Activated T-cell treated with anti-CD3 and anti-CD28 coated beads, Interleukin-2, amount 50 U/mL, for 24 hours (primary cell): ENCODE measurements around the gene PLD1.

Source experiments
- DNase-seq: peaks from one replicate; pipeline ENCODE4 v3.0.0-alpha.2; 2020
- H3K27ac Mint-ChIP-seq: 2 replicates; pipeline ENCODE4 v1.8.0; 2020; ENCODE audit warnings: mild to moderate bottlenecking, mixed read lengths
- H3K27me3 Mint-ChIP-seq: 2 replicates; pipeline ENCODE4 v1.8.0; 2020; ENCODE audit warnings: mixed read lengths
- H3K36me3 Mint-ChIP-seq: 2 replicates; pipeline ENCODE4 v1.8.0; 2020; ENCODE audit warnings: low read depth, mixed read lengths
- H3K4me1 Mint-ChIP-seq: 2 replicates; pipeline ENCODE4 v1.8.0; 2020; ENCODE audit warnings: low read depth, mixed read lengths
- H3K4me3 Mint-ChIP-seq: 2 replicates; pipeline ENCODE4 v1.8.0; 2020; ENCODE audit warnings: mild to moderate bottlenecking, moderate library complexity, mixed read lengths
- H3K9me3 Mint-ChIP-seq: 2 replicates; pipeline ENCODE4 v1.8.0; 2020; ENCODE audit warnings: mixed read lengths

PLD1 gene

DNA sequence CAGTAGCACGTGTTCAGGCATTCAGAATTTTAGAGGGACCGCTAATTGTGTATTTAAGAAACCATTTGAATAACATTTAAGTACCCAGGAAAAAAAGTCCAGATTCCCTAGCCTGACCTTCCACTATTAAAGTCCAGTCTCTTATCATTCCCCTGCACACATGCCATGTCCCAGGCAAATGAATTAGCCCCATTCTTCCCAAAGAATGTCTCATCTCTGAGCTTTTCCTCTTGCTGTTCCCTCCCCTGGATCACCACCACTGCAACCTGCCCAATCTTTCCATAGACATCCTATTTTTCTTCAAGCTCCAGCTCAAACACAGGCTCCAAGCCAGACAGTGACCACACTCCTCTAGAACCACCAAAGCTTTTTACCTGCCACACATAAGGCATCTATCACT is 25.9 kb downstream of the PLD1 start:
- no peaks in the 10 kb centered on the region for H3K36me3 Mint-ChIP-seq
- H3K27me3 Mint-ChIP-seq = peaks cover 3% of the 10 kb centered on the region
- no peaks in the 10 kb centered on the region for H3K9me3 Mint-ChIP-seq
- no peak overlapping the region for H3K27ac Mint-ChIP-seq
- DNase-seq = no peak
- no peaks in the 10 kb centered on the region for H3K4me1 Mint-ChIP-seq
- no peak overlapping the region for H3K4me3 Mint-ChIP-seq

DNA sequence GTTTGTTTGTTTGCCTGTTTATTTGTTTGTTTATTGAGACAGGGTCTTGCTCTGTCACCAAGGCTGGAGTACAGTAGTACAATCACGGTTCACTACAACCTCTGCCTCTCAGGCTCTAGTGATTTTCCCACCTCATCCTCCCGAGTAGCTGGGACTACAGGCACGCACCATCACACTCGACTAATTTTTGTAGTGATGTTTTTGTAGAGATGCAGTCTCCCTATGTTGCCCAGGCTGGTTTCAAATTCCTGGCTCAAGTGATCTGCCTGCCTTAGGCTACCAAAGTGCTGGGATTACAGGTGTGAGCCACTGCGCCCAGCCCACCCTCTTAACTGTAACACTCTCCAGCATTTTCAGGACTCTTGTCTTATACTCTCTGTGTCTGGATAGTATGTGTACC is 26.7 kb downstream of the PLD1 start:
- Mint-ChIP-seq H3K27me3 (peaks cover 3% of the 10 kb centered on the region), H3K27ac (no peak overlapping the region), H3K9me3 (no peaks in the 10 kb centered on the region), H3K36me3 (no peaks in the 10 kb centered on the region), H3K4me3 (no peak overlapping the region), H3K4me1 (no peaks in the 10 kb centered on the region)
- no peak for DNase-seq

DNA sequence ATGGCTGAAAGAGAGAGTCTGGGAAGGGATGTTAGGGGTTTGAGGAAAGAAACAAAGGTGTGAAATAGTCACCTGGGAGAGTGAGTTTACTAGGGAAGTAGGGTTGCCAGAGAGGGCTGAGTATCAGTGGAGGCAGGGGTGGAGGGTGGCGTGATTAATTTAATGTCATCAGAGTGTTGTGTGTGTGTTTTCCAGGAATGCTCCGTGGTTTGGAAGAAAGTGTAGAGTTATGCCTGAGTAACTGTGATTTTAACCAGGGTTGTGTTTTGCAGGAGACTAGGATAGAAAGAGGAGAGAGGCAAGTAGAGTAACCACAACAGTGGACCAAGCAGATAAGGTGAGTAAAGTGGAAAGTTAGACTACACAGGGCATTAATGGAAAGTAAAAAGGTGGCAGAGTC is 27.2 kb downstream of the PLD1 start:
- Mint-ChIP-seq H3K9me3 (no peaks in the 10 kb centered on the region), H3K4me3 (no peak overlapping the region), H3K27ac (no peak overlapping the region), H3K4me1 (no peaks in the 10 kb centered on the region), H3K27me3 (peaks cover 3% of the 10 kb centered on the region), H3K36me3 (no peaks in the 10 kb centered on the region)
- no peak for DNase-seq

- Mint-ChIP-seq H3K27ac (no peak overlapping the region), H3K4me3 (no peak overlapping the region), H3K36me3 (no peaks in the 10 kb centered on the region), H3K4me1 (no peaks in the 10 kb centered on the region), H3K9me3 (no peaks in the 10 kb centered on the region), H3K27me3 (peaks cover 3% of the 10 kb centered on the region)
- no peak for DNase-seq
Observed at GRCh38 chr3:171782617-171783016, 27.7 kb downstream of the PLD1 start.

GRCh38 chr3:171781711-171782127 is 28.6 kb downstream of the PLD1 start:
- no peak for DNase-seq
- H3K36me3 Mint-ChIP-seq = no peaks in the 10 kb centered on the region
- no peaks in the 10 kb centered on the region for H3K9me3 Mint-ChIP-seq
- no peaks in the 10 kb centered on the region for H3K4me1 Mint-ChIP-seq
- no peak overlapping the region for H3K4me3 Mint-ChIP-seq
- H3K27me3 Mint-ChIP-seq = peaks cover 3% of the 10 kb centered on the region
- no peak overlapping the region for H3K27ac Mint-ChIP-seq

DNA sequence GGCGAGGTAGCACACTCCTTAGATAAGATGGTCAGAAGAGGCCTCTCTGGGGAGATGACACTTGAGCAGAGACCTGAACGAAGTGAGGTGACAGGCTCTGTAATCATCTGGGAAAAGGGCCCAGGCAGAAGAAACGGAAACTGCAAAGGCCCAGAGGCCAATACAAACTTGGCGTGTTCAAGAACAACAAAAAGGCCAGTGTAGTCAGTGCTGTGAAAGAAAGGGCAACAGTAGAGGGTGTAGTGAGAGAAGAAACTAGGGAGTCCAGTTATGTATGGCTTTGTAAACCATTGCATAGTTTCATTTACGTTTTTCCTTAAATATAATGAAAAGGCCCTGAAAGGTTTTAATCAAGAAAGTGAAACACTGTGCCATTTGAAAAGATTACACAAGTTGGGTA is 31.8 kb downstream of the PLD1 start:
- no peak overlapping the region for H3K27ac Mint-ChIP-seq
- H3K4me1 Mint-ChIP-seq = no peaks in the 10 kb centered on the region
- no peaks in the 10 kb centered on the region for H3K27me3 Mint-ChIP-seq
- no peaks in the 10 kb centered on the region for H3K36me3 Mint-ChIP-seq
- no peaks in the 10 kb centered on the region for H3K9me3 Mint-ChIP-seq
- no peak for DNase-seq
- no peak overlapping the region for H3K4me3 Mint-ChIP-seq

- H3K27ac Mint-ChIP-seq = no peak overlapping the region
- H3K27me3 Mint-ChIP-seq = no peaks in the 10 kb centered on the region
- no peak overlapping the region for H3K4me3 Mint-ChIP-seq
- H3K4me1 Mint-ChIP-seq = no peaks in the 10 kb centered on the region
- DNase-seq = no peak
- H3K9me3 Mint-ChIP-seq = no peaks in the 10 kb centered on the region
- no peaks in the 10 kb centered on the region for H3K36me3 Mint-ChIP-seq
Observed at GRCh38 chr3:171777596-171777995, 32.7 kb downstream of the PLD1 start.

DNA sequence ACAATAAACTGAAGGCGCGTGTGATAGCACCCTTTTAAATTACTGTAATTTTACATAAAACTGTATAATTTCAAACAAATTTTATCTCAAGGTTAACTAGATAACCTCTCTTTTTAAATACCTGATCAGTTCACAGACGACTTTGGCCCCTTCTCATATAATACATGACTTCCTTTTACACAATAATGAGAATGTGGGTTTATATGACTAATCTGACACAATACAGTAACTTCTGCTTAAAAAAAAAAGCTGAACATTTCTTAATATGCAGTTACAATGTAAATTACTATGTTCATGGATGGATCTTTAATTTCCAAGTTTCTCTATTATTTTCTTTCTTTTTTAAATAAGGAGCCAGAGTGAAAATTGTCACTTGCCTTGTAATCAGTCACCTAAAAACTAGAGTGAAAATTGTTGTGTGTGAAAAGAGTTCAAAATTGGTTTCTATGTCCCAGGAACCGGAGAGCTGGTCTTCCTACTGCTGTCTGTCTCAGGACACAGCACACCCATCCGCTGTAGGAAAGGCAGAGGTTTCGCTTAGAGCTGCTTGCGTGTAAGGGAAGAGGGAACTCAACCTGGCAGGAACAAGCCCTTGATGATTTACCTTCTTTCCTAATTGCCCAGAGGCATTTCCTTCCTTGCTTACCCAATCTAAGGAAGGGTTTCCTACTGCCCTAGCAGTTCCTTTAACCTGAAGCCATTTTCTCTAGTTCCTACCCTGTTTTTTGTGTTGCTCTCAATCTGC is 33.3 kb downstream of the PLD1 start:
- Mint-ChIP-seq H3K27ac (no peak overlapping the region), H3K4me3 (no peak overlapping the region), H3K4me1 (peaks cover 3% of the 10 kb centered on the region), H3K9me3 (no peaks in the 10 kb centered on the region), H3K36me3 (no peaks in the 10 kb centered on the region), H3K27me3 (no peaks in the 10 kb centered on the region)
- no peak for DNase-seq

GRCh38 chr3:171776411-171776810 is 33.9 kb downstream of the PLD1 start:
- no peak for DNase-seq
- no peaks in the 10 kb centered on the region for H3K36me3 Mint-ChIP-seq
- H3K4me3 Mint-ChIP-seq = no peak overlapping the region
- peaks cover 3% of the 10 kb centered on the region for H3K4me1 Mint-ChIP-seq
- no peak overlapping the region for H3K27ac Mint-ChIP-seq
- no peaks in the 10 kb centered on the region for H3K9me3 Mint-ChIP-seq
- H3K27me3 Mint-ChIP-seq = peaks cover 1% of the 10 kb centered on the region

- Mint-ChIP-seq H3K9me3 (no peaks in the 10 kb centered on the region), H3K4me3 (no peak overlapping the region), H3K27ac (no peak overlapping the region), H3K4me1 (peaks cover 3% of the 10 kb centered on the region), H3K36me3 (no peaks in the 10 kb centered on the region), H3K27me3 (peaks cover 6% of the 10 kb centered on the region)
- DNase-seq = no peak
Observed at GRCh38 chr3:171775943-171776342, 34.3 kb downstream of the PLD1 start.

GRCh38 chr3:171774521-171774920 is 35.8 kb downstream of the PLD1 start:
- Mint-ChIP-seq H3K9me3 (no peaks in the 10 kb centered on the region), H3K27me3 (peaks cover 7% of the 10 kb centered on the region), H3K27ac (no peak overlapping the region), H3K4me3 (no peak overlapping the region), H3K4me1 (peaks cover 3% of the 10 kb centered on the region), H3K36me3 (no peaks in the 10 kb centered on the region)
- no peak for DNase-seq

- Mint-ChIP-seq H3K27ac (no peak overlapping the region), H3K27me3 (peaks cover 7% of the 10 kb centered on the region), H3K9me3 (no peaks in the 10 kb centered on the region), H3K36me3 (no peaks in the 10 kb centered on the region), H3K4me3 (no peak overlapping the region), H3K4me1 (peaks cover 3% of the 10 kb centered on the region)
- DNase-seq = peak; percentile 46
Observed at GRCh38 chr3:171772427-171773056, 37.7 kb downstream of the PLD1 start.

GRCh38 chr3:171770689-171771620 is 39.3 kb downstream of the PLD1 start:
- Mint-ChIP-seq H3K36me3 (no peaks in the 10 kb centered on the region), H3K4me1 (peaks cover 3% of the 10 kb centered on the region), H3K27ac (no peak overlapping the region), H3K9me3 (no peaks in the 10 kb centered on the region), H3K27me3 (peaks cover 7% of the 10 kb centered on the region), H3K4me3 (no peak overlapping the region)
- DNase-seq = no peak

GRCh38 chr3:171769461-171769860 is 40.8 kb downstream of the PLD1 start:
- Mint-ChIP-seq H3K27ac (no peak overlapping the region), H3K27me3 (peaks cover 7% of the 10 kb centered on the region), H3K36me3 (no peaks in the 10 kb centered on the region), H3K9me3 (no peaks in the 10 kb centered on the region), H3K4me1 (peaks cover 3% of the 10 kb centered on the region), H3K4me3 (no peak overlapping the region)
- no peak for DNase-seq

GRCh38 chr3:171768986-171769385 is 41.3 kb downstream of the PLD1 start:
- peaks cover 3% of the 10 kb centered on the region for H3K4me1 Mint-ChIP-seq
- DNase-seq = no peak
- peaks cover 7% of the 10 kb centered on the region for H3K27me3 Mint-ChIP-seq
- H3K9me3 Mint-ChIP-seq = no peaks in the 10 kb centered on the region
- no peaks in the 10 kb centered on the region for H3K36me3 Mint-ChIP-seq
- no peak overlapping the region for H3K27ac Mint-ChIP-seq
- no peak overlapping the region for H3K4me3 Mint-ChIP-seq
